GM18508 (cell line): ENCODE data around the gene CD9.

Source experiments
- ATAC-seq: cut with Tn5 transposase; IDR thresholded peaks from one replicate; pipeline ENCODE4 v1.9.1; 2021; ENCODE audit warnings: moderate number of reproducible peaks; ENCODE audit not compliant: insufficient read depth, unreplicated experiment

The CD9 gene

DNA sequence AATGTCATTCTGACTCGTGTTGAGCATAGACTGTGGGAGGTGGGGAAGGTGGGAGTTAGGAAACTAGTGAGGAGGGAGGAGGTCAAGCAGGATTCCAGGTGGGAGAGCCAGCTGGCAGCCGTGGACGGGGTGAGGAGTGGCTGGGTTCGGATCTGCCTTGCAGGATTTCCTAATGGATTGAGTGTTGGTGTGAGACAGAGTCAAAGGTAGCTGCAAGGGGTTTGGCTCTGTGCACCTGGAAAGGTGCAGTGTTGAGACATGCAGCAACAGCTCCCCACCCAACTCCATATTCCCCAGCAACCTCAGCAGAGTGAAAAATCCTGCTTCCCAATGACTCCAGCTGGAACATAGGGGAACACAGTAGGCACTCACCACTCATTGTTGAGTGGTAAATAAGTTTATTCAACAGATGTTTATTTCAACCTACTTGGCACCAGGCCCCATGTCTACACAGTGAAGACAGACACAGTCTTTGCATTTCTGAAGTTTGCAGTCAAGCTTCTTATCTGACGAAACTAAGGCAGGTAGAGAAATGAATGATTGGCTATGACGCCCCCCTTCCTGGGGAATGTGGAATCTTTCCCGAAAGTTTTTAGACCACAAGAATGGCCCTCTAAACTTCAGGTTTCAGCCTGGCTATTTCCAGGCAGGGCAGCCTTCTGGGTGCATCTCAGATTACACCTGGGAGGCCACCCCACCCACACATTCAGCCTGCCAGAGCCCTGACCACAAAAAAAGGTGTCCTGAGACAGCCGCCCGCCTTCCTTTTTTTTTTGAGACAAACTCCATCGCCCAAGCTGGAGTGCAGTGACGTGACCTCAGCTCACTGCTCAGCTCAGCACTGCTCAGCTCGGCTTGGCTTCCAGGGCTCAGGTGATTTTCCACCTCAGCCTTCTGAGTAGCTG is 72.4 kb downstream of the CD9 start:
- ATAC-seq: no peak

DNA sequence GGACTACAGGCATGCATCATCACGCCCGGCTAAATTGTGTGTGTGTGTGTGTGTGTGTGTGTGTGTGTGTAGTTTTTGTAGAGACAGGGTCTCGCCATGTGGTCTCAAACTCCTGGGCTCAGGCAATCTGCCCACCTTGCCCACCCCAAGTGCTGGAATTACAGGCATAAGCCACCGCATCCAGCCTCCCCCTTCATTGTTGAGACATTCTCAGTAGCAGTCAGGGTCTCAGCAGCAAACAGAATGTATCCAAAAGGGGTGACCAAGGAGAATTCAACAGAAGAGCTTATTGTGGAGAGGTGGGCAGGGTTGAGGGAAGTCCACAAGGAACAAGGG is 73.0 kb downstream of the CD9 start:
- ATAC-seq: no peak

DNA sequence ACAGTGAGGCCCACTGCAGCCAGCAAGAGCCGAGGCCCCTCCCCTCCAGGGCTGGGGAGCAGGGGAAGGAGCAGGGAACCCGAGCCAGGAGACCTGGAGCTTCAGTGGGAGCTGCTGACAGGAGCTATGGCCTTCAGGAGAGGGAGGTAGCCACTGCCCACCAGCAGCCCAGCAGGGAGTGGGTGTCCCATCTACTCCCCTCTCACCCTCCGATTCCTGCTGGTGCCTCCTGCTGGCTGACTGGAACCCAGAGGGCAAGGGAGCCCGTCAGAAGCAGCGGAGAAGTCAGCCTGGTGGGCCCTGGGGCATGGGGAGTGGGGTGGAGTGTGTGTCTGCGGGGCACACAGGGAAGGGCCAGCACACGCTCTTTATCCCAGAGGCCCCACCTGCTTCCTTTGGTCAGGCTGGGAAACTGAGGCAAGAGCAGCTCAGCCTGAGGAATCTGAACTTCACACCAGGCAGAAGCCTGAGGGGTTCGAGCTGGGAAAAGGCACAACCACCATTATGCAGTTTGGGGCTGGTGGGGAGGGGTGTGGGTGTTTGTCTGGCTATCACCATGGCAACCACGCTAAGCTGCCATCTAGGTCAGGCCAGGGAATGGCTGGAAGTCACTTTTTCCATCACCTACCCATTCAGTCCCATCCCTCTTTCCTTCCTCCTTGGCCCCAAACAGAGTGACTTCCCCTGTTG is 73.5 kb downstream of the CD9 start:
- no peak for ATAC-seq

DNA sequence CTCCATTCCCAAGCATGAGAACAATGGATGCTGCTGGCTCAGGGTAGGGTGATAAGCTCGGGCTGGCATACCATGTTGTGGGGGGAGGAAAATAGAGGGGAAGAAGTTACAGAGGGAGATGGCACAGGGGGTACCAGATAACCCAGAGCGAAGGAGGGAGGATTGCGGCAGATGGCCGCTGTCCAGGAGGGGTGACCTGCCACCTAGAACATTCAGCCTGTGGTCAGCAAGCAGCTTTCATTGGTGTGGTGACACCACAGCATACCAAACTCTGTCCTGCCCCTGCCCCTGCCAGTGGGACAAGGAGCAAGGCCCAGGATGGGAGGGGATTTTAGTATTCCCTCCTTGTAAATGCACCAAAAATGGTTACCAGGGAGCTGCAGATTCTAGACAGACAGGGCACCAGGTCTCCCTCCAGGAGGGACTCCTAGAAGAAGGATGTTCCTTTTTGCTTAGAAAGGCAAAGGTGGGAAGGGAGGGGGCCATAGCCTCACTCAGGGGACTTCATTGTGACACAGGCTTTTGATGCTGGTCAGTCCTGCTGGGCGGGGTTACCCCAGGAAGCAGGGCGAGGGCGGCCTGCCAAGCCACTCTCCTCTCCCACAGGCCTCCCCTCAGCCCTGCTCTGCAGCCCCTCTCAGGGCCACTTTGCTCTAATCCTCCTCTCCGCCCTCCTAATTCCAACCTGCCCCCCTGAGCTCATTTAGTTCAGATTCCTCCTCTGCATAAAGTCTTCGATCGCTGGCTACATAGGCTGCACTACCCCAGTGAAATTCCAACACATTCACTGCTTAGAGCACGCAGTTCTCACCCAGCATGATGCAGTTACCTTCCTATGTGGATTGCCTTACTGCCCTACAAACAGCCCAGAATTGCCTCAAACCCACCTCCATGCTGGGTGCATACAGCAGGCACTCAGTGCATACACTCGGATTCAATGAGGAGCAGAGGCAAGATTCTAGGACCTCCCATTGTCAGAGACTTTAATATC is 74.3 kb downstream of the CD9 start:
- no peak for ATAC-seq

DNA sequence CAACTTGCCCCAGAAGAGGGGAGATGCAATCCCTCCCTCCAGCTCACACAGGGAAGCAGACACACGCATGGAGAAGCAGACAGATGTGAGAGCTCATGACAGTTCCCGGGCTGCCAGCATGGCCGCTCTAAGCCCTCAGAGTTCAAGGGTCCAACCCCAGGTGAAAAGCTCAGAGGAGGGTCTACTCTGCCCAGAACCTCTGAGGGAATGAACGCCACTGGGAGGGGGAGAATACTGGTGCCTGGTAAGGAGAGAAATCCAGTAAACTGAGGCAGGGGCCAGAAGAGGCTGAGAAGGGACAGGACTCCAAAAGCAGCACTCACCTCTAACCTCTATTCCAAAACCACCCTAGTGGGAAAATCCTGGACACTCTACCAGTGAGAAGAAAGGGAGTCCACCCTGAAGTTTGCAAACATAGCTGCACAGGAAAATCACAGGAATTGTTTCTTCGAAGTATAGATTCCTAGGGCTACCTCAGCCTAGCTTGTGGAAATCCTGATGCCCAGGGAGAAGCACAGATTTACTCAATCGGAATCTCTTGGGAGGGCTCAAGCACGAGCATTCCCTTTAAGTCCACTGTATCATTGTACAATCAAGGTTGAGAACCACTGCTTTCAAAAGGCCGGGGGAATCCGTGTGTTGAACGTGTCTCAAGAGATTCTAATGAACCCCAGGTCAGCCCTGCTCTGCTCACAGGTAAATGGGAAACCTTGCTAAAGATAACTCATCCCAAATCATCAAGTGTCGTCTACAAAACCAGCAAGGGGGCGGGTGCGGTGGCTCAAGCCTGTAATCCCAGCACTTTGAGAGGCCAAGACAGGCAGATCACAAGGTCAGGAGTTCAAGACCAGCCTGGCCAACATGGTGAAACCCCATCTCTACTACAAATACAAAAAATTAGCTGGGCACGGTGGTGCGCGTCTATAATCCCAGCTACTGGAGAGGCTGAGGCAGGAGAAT is 76.0 kb downstream of the CD9 start:
- ATAC-seq: no peak

DNA sequence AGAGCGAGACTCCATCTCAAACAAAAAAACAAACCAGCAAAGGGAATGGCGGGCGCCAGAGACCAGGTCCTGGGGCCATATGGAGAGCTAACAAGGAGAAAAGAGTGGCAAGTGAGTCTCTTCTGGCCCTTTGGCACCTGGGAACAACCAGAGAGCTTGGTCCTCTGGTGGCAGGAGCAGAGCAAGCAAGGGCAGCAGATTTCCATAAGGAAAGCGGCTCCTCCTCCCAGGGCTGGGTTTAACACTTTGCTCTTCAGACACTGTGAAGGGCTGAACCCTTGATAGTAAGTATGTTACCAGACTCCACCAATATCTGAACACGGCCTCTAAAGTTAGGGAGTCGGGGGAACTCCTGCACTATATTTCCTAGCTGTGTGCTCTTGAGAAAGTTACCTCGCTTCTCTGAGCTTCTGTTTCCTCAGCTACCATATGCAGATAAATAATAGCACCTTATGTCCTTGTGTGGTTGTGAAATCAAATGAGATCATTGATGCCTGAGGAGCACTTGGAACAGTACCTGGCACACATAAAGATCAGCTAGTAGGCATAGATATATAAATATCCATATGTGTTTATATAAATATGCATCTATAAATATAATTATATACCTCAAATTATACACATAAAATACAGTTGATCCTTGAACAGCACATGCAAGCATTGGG is 76.9 kb downstream of the CD9 start:
- ATAC-seq: no peak

DNA sequence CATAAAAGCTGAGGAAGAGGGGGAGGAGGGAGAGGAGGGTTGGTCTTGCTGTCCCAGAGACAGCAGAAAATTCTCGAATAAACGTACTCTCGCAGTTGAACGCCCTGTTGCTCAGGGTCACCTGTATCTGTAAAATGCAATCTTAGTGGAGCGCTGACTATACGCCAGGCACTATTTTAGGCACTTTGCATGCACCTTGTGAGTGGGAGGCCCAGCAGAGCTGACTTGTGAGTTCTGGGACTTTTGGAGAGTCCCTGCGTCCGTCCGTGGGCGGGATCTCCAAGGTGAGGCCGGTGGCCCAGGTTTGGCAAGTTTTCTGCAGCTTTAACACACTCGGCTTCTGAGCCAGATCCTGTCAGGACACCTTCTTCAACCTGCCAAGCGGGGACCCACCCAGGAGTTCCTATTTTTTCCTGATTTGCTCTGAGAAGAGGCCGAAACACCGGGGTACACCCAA is 77.8 kb downstream of the CD9 start:
- ATAC-seq: no peak

DNA sequence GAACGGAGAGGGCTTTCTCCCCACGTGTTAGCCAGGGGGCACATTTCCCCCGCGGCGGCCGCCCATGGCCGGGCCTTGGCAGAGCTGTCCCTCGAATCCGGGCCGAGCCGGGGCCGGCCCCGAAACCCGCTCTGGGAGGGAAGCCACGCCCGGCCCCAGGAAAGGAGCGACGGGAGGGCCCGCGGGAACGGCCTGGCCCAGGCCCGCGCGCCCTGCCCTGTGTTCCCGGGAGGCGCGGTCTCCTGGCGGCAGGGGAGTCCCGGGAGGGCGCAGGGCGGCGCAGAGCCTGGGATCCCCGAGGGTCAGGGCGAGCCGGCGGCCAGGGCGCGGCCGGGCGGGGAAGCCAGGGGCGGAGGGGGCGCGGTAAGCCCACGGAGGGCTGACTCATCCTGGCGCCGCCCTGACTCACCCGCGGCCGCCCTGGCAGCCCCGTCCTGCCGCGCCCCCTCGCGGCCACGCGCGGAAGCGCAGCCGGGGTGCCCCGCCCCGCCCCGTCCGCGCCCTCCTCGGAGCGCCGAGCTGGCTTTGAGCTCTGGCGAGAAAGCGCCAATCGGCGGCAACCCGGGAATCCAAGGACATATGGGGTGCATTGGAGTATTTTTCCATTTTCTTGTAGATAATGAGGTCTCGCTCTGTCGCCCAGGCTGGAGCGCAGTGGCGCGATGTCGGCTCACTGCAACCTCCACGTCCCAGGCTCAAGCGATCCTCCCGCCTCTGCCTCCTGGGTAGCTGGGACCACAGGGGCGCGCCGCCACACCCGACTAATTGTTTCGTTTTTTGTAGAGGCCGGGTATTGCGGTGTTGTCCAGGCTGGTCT is 78.4 kb downstream of the CD9 start:
- no peak for ATAC-seq

DNA sequence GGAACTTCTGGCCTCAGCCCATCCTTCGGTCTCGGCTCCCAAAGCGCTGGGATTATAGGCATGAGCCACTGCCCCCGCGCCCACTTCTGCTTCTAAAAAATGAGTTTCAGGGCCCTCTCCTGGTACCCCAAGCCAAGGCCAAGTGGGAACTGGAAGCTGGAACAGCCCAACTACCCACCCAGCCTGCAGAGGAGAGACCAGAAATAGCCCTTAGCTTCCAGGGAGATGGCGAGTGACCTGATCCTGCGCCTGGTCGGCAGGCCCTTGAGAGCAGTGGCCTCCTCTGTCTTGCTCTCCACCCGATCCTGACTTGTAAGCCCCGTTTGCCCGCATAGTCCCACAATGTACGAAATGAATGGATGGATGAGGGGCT is 79.0 kb downstream of the CD9 start:
- no peak for ATAC-seq

DNA sequence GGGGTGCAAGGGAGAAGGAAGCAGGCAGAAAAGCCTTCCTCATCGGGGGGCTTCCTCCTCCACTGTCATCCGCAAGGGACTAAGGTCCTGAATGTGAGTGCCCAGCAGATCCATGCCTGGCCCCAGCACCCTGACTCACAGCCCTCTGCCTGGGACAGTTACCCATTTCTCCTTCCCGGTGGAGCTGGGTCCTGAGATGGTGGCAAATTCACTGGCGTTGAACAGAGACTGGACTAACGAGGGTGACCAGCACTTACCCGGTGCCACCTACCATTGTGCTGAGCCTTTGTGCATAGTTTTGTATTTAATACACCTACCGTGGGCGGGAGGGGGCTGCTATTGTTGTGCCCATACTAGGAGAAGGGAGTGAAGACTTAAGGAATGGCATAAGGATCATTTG is 79.4 kb downstream of the CD9 start:
- no peak for ATAC-seq

DNA sequence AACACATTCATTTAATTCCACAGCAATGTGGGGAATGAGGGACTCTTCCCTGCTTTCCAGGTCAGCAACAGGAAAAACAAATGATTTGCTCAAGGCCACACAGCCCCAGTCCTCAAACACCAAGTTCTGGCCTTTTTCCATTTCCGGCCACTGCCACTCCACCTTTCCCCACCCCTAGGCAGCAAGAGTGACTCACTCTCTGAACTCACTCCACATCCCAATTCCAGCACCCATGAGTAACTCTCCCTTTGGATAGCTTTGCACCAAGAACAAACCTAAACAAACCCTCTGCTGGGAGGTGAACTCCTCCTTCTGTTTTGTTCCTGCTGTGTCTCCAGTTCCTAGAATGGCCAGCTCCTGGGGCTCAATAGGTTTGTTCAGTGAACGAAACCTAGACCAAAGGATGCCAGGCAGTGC is 79.9 kb downstream of the CD9 start:
- ATAC-seq: no peak

DNA sequence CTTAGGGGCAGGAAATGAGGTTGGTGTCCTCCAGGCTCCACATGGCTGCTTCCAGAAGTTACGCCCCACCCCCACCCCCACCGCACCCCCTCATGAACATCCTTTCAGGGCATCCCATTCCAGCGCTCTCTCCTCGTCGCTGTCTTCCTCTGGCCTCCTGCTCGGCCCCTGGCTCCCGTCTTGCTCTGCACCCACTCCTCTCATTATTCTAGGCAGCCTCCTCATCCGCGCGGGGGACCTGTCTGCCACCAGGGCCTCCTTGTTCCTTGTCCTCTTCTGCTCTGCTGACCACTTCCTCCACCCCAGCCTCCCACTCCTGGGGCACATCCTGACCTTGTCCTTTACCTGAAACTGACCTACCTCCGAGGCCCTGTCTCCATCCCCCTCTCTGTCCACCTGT is 80.5 kb downstream of the CD9 start:
- no peak for ATAC-seq

DNA sequence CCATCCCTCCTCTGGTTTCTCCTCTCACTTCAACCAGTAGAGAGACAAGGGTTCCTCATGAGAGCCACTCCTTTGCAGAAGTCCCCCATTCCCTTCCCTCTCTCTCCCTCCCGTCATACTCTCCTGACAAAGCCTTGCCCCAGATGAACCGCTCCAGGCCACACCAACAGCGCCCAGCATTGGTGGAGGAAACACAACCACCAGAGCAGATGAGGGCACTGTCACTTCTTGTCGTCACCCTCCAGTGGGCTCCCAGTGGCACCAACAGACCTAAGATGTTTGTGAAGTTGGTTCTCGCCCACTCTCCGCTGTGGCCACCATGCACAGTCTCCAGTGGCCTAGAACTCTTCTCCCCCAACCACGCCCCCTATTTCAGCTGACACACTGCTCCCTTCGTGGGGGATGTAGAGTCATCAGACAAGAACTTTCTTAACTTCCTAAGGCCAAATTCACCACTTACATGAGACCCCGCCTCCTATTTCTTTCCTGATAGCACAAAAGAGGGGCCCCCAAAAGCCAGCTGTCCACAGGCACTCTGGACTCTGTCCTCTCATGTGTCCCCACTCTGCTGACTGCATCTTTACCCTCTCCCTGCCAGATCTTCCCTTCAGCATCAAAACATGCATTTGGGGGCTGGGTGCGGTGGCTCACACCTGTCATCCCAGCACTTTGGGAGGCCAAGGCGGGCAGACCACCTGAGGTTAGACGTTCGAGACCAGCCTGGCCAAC is 81.0 kb downstream of the CD9 start:
- ATAC-seq: no peak

DNA sequence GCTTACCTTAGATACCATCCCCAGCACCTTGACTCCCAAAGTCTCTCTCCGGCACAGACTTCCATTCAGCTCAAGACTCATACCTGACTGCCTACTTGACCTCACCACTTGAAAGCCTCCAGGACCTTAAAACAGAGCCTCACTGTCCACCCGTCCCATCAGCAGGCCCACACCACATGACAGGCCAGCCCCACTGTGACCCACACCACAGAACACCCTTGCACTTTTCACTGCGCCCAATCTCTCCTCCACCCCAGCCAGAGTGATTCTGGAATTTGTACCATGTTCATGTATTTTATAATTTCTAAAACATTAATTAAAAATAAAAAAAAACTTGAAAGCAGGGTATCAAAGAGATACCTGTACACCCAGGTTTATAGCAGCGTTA is 82.2 kb downstream of the CD9 start:
- no peak for ATAC-seq

DNA sequence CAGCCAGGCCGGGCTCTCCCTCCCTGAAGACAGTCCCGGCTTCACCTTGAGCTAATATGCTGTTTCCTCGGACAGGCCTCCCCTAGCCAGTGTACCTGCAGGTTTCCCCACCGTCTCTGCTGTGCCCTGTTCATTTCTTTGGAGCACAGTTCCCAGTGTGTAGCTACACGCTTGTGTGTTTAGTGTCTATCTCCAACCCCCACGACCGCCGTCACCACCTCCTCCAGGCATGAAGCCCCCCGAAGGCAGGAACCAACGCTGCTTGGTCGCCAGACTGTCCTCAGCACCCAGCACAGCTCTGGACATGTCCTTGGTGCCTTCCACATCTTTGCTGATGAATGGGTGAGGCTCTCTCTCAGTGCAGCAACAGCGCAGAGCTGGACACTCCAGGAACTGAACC is 84.1 kb downstream of the CD9 start:
- no peak for ATAC-seq

DNA sequence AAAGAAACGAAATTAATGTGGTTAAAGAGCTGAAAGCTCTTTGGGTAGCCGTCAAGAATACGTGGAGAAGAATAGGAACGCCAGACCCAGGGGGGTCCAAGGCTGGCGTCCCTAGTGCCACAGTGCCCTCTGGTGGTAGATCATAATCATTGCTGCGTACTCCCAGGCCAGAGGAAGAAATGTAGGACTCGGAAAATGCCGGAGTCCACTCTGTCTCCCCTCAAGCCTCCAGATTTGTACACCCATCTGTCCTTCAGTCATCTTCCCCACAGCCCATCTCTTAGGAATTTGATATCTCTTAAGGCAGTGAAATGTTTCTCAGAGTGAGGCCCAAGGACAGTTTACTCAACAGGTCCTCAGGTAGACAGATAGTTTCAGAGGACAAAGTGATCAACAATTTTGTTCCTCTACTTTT is 84.9 kb downstream of the CD9 start:
- no peak for ATAC-seq

DNA sequence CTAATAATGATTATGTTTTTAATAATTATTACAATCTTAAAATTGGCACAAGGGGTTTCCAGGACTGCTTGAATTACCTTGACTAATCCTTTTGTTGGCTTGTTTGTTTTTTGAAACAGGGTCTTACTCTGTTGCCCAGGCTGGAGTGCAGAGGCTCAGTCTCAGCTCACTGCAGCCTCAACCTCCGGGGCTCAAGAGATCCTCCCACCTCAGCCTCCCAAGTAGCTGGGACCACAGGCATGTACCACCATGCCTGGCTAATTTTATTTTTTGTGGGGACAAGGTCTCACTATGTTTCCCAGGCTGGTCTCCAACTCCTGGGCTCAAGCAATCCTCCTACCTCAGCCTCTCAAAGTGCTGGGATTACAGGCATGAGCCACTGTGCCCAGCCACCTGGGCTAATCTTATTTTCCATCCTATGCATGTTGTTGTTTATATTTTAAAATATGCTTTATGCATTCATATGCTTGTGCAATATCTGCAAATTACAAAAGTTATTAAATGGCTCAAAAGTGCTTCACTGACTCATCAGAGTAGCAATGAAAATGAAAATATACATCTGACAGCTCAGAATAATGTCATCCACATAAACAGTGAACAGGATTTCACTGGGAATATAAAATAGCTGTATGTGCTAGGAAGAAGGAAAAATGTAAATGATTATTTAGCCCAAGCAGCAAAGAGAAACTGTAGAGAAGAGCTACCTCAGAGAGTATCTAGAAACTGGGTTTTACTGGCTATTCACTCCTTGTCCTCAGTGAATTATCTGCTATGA is 85.5 kb downstream of the CD9 start:
- no peak for ATAC-seq
